ENCODE data around the gene SELENOT.

DNA sequence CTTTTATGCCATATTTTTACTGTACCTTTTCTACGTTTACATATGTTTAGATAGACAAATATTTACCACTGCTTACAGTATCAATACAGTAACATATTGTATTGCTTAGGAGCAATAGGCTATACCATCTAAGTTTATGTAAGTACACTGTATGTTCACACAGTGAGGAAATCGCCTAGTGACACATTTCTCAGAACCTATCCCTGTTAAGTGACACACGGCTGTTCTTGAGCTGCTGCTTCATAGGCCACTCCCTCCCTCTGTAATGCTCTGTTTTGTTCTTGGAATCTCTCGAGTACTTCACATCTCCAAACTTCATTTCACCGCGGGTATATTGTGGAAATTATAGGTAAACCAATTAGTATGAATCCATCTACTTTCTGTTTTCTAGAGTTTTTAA, 13.4 kb upstream of the SELENOT start:
- TF ChIP-seq, protein P1, sequence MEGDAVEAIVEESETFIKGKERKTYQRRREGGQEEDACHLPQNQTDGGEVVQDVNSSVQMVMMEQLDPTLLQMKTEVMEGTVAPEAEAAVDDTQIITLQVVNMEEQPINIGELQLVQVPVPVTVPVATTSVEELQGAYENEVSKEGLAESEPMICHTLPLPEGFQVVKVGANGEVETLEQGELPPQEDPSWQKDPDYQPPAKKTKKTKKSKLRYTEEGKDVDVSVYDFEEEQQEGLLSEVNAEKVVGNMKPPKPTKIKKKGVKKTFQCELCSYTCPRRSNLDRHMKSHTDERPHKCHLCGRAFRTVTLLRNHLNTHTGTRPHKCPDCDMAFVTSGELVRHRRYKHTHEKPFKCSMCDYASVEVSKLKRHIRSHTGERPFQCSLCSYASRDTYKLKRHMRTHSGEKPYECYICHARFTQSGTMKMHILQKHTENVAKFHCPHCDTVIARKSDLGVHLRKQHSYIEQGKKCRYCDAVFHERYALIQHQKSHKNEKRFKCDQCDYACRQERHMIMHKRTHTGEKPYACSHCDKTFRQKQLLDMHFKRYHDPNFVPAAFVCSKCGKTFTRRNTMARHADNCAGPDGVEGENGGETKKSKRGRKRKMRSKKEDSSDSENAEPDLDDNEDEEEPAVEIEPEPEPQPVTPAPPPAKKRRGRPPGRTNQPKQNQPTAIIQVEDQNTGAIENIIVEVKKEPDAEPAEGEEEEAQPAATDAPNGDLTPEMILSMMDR (IDR thresholded peaks at IDR 0.05): no peak
- TF ChIP-seq POLR2A (IDR thresholded peaks at IDR 0.05): no peak
